T-helper 9 cell (primary cell): ENCODE data around the gene TAF5L.
A peak's percentile ranks its signal among the peaks of the same experiment; 100 is the strongest.

Source experiments
- DNase-seq: peaks from one replicate; pipeline ENCODE4 v3.0.0-alpha.2; 2020
- total RNA-seq, 2 donors: gene quantifications; one replicate each; lab custom pipeline; 2026; lab: John Stamatoyannopoulos, UW

Gene TAF5L
- total RNA-seq = 29.9 to 38.2 reads per million in 2 donors

- peak; percentile 73 for DNase-seq
These were observed at the start of gene TAF5L, which contains the start of gene URB2 for GRCh38 chr1:229625915-229626831. Gene TAF5L, minus strand, starts transcription at chr1:229626122. Its CDS starts 11,640 bp downstream, at chr1:229614482. Gene URB2, plus strand, starts transcription at chr1:229626247. Its CDS starts 1,387 bp downstream, at chr1:229627634.

GRCh38 chr1:229675396-229675795, 49.5 kb upstream of the TAF5L start:
- no peak for DNase-seq

- DNase-seq = no peak
These were observed 48.1 kb upstream of the TAF5L start for GRCh38 chr1:229674042-229674441.

GRCh38 chr1:229672246-229672645, 46.3 kb upstream of the TAF5L start:
- DNase-seq = no peak

GRCh38 chr1:229671310-229671709, 45.4 kb upstream of the TAF5L start:
- DNase-seq = no peak

GRCh38 chr1:229669333-229669732, 43.4 kb upstream of the TAF5L start:
- DNase-seq = no peak

GRCh38 chr1:229666585-229666984, 40.7 kb upstream of the TAF5L start:
- no peak for DNase-seq

GRCh38 chr1:229665912-229666558, 40.1 kb upstream of the TAF5L start:
- no peak for DNase-seq

- peak; percentile 65 for DNase-seq
These were observed 38.3 kb upstream of the TAF5L start for GRCh38 chr1:229664133-229664689.

GRCh38 chr1:229661897-229662296, 36.0 kb upstream of the TAF5L start:
- no peak for DNase-seq

GRCh38 chr1:229661022-229661877, 35.3 kb upstream of the TAF5L start:
- DNase-seq = peak; percentile 63

GRCh38 chr1:229657993-229658755, 32.3 kb upstream of the TAF5L start:
- no peak for DNase-seq

- DNase-seq = no peak
These were observed 29.9 kb upstream of the TAF5L start for GRCh38 chr1:229655781-229656180.

- no peak for DNase-seq
These were observed 27.5 kb upstream of the TAF5L start for GRCh38 chr1:229653420-229653819.

GRCh38 chr1:229651546-229651945, 25.6 kb upstream of the TAF5L start:
- DNase-seq = no peak

GRCh38 chr1:229650045-229650444, 24.1 kb upstream of the TAF5L start:
- no peak for DNase-seq

- no peak for DNase-seq
These were observed 22.5 kb upstream of the TAF5L start for GRCh38 chr1:229648406-229648805.

GRCh38 chr1:229645324-229645993, 19.5 kb upstream of the TAF5L start:
- DNase-seq = no peak

GRCh38 chr1:229643996-229644745, 18.2 kb upstream of the TAF5L start:
- no peak for DNase-seq

GRCh38 chr1:229642970-229643369, 17.0 kb upstream of the TAF5L start:
- DNase-seq = no peak
